MM.1S (cell line): ENCODE results near the gene QSOX1.

Experiments used
- DNase-seq: peaks from one replicate; pipeline ENCODE4 v3.0.0-alpha.2; 2015
- H2AFZ ChIP-seq: fragments of 300-600 bp; sonication (generic); 2 replicates; pipeline ENCODE4 v1.6.0; 2016; ENCODE audit warnings: antibody characterized with exemption, low read length
- H3F3A ChIP-seq: fragments of 300-600 bp; sonication (generic); 2 replicates; pipeline ENCODE4 v1.6.1; 2016; ENCODE audit warnings: mild to moderate bottlenecking, antibody characterized with exemption, low read length, moderate library complexity, mixed read lengths; ENCODE audit not compliant: insufficient read depth
- H3K27ac ChIP-seq: fragments of 300-600 bp; sonication (generic); 2 replicates; pipeline ENCODE4 v1.5.1; 2016; ENCODE audit warnings: mild to moderate bottlenecking, low read length
- H3K27me3 ChIP-seq: fragments of 300-600 bp; sonication (generic); replicated peaks from 2 replicates; pipeline ENCODE4 v1.6.0; 2016; ENCODE audit warnings: low read length; ENCODE audit not compliant: insufficient read depth
- H3K36me3 ChIP-seq: fragments of 300-600 bp; sonication (generic); replicated peaks from 2 replicates; pipeline ENCODE4 v1.6.1; 2016; ENCODE audit warnings: mild to moderate bottlenecking, low read length, mixed read lengths; ENCODE audit not compliant: insufficient read depth
- H3K4me1 ChIP-seq: fragments of 300-600 bp; sonication (generic); 2 replicates; pipeline ENCODE4 v1.6.1; 2016; ENCODE audit warnings: low read length, mixed read lengths
- H3K4me2 ChIP-seq: fragments of 300-600 bp; sonication (generic); 2 replicates; pipeline ENCODE4 v1.6.0; 2016; ENCODE audit warnings: low read depth, low read length
- H3K4me3 ChIP-seq: fragments of 300-600 bp; sonication (generic); 2 replicates; pipeline ENCODE4 v1.5.1; 2016; ENCODE audit warnings: low read length, mixed read lengths
- H3K79me2 ChIP-seq: fragments of 300-600 bp; sonication (generic); 2 replicates; pipeline ENCODE4 v1.6.1; 2016; ENCODE audit warnings: mixed run types, low read length, mixed read lengths
- H3K9ac ChIP-seq: fragments of 300-600 bp; sonication (generic); 2 replicates; pipeline ENCODE4 v1.6.1; 2016; ENCODE audit warnings: low read length, mixed read lengths
- H3K9me2 ChIP-seq: fragments of 300-600 bp; sonication (generic); replicated peaks from 2 replicates; pipeline ENCODE4 v1.6.1; 2016; ENCODE audit warnings: mild to moderate bottlenecking, low read length, mixed read lengths; ENCODE audit not compliant: insufficient read depth
- H3K9me3 ChIP-seq: fragments of 300-600 bp; sonication (generic); replicated peaks from 2 replicates; pipeline ENCODE4 v1.6.1; 2016; ENCODE audit warnings: mild to moderate bottlenecking, low read length, mixed read lengths; ENCODE audit not compliant: insufficient read depth
- H4K20me1 ChIP-seq: fragments of 300-600 bp; sonication (generic); 2 replicates; pipeline ENCODE4 v1.6.1; 2016; ENCODE audit warnings: mild to moderate bottlenecking, low read length, moderate library complexity, mixed read lengths; ENCODE audit not compliant: insufficient read depth
- CTCF ChIP-seq: fragments of 300-600 bp; sonication (generic); IDR thresholded peaks from 2 replicates; pipeline ENCODE4 v1.5.1; 2016; ENCODE audit warnings: antibody characterized with exemption, low read length, mixed read lengths
- EZH2 ChIP-seq: fragments of 300-600 bp; sonication (generic); optimal IDR thresholded peaks from 2 replicates; pipeline ENCODE3; 2017; ENCODE audit warnings: low read depth, mild to moderate bottlenecking, antibody characterized with exemption, low read length, mixed read lengths
- EZH2phosphoT487 ChIP-seq: fragments of 300-600 bp; sonication (generic); IDR thresholded peaks from 2 replicates; pipeline ENCODE4 v1.6.1; 2018; ENCODE audit warnings: antibody characterized with exemption, low read length

Gene QSOX1

DNA sequence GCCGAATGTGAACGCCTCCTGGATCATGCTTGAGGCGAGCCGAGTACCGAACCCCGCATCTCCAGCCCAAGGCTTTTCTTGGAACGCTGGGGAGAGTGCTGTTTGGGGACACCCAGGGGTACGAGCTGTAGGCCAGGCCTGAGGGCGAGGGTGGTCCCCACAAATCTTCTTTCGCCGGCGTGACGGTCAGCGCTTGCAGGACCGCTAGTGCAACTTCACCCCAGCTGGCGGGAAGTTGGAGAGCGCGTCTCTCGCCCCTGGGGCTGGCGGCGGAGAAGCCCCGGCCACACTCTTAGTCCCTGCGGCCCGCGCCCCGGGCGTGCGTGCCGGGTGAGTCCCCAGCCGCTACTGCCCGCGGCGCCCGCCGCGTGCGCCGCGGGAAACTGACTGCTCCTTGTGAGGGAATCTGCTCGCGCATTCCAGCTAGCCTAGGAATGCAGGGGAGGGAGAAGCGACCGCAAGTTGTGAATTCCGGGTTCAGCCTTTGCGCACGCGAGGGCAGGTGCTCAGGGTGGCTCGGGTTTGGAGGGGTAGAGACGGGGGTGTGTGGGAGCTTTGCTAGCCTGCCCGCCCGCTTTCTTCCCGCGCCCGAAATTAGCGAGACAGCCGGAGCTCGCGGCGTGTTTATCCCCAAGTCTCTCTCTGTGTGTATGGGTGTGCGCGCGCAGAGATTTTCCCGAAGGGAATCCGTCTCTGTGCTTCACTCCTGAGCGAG lies 76.3 kb downstream of the QSOX1 start:
- no peaks in the 10 kb centered on the region for H3K9me3 ChIP-seq
- TF ChIP-seq CTCF: no peak
- no peak for TF ChIP-seq EZH2
- no peak for TF ChIP-seq EZH2phosphoT487
- H3K4me3 ChIP-seq: peak overlapping the region; percentile 67
- no peak overlapping the region for H3K27ac ChIP-seq
- H3F3A ChIP-seq: 0 out of 2 replicates have a peak, but pooled peaks cover 3% of the 10 kb centered on the region
- no peaks in the 10 kb centered on the region for H4K20me1 ChIP-seq
- H3K27me3 ChIP-seq: peaks cover 77% of the 10 kb centered on the region
- DNase-seq: peak; percentile 24
- H3K79me2 ChIP-seq: no peaks in the 10 kb centered on the region
- H3K9me2 ChIP-seq: no peaks in the 10 kb centered on the region
- H2AFZ ChIP-seq: peak overlapping the region; percentile 72
- no peak overlapping the region for H3K9ac ChIP-seq
- peak overlapping the region; percentile 93 for H3K4me2 ChIP-seq
- no peaks in the 10 kb centered on the region for H3K4me1 ChIP-seq
- no peaks in the 10 kb centered on the region for H3K36me3 ChIP-seq

DNA sequence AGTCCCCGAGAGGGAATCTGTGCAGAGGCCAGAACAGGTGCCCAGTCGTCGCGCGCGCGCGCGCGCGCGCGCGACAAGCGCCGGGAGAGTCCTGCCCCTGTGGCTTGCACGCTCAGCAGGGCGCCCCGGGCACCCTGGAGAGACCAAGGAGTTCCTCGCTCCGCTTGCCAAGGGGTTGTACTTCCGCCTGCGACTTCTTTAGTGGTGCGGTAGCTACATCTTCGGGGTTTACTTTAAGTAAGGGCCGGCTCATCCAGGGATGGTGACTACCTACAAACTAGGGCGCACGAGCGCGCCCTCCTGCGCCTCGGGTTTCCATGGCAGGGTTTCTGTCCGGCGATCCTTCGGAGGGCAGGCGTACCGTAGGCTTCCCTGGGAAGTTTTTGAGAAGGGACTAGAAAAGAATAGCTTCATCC lies 76.8 kb downstream of the QSOX1 start:
- H3K36me3 ChIP-seq: no peaks in the 10 kb centered on the region
- peak; percentile 62 for DNase-seq
- H3F3A ChIP-seq: 0 out of 2 replicates have a peak, but pooled peaks cover 3% of the 10 kb centered on the region
- peak overlapping the region; percentile 72; the same call in 1 of the 2 replicates for H2AFZ ChIP-seq
- no peak overlapping the region for H3K9ac ChIP-seq
- peak overlapping the region; percentile 93 for H3K4me2 ChIP-seq
- H3K79me2 ChIP-seq: no peaks in the 10 kb centered on the region
- H3K9me2 ChIP-seq: no peaks in the 10 kb centered on the region
- peak overlapping the region; percentile 67 for H3K4me3 ChIP-seq
- TF ChIP-seq EZH2phosphoT487: no peak
- no peak for TF ChIP-seq EZH2
- no peaks in the 10 kb centered on the region for H4K20me1 ChIP-seq
- H3K27me3 ChIP-seq: peaks cover 83% of the 10 kb centered on the region
- no peak overlapping the region for H3K27ac ChIP-seq
- H3K4me1 ChIP-seq: no peaks in the 10 kb centered on the region
- no peaks in the 10 kb centered on the region for H3K9me3 ChIP-seq

- H3K79me2 ChIP-seq: no peaks in the 10 kb centered on the region
- peak overlapping the region; percentile 67 for H3K4me3 ChIP-seq
- TF ChIP-seq EZH2: no peak
- TF ChIP-seq EZH2phosphoT487: no peak
- no peak for TF ChIP-seq CTCF
- no peaks in the 10 kb centered on the region for H3K9me2 ChIP-seq
- H3K36me3 ChIP-seq: no peaks in the 10 kb centered on the region
- H4K20me1 ChIP-seq: no peaks in the 10 kb centered on the region
- no peak for DNase-seq
- H3K4me1 ChIP-seq: no peaks in the 10 kb centered on the region
- no peak overlapping the region for H2AFZ ChIP-seq
- no peak overlapping the region for H3K27ac ChIP-seq
- no peaks in the 10 kb centered on the region for H3K9me3 ChIP-seq
- peak overlapping the region; percentile 93 for H3K4me2 ChIP-seq
- H3F3A ChIP-seq: 0 out of 2 replicates have a peak, but pooled peaks cover 3% of the 10 kb centered on the region
- no peak overlapping the region for H3K9ac ChIP-seq
- peaks cover 87% of the 10 kb centered on the region for H3K27me3 ChIP-seq
Measured at GRCh38 chr1:180231936-180232335, 77.3 kb downstream of the QSOX1 start.

- peaks cover 89% of the 10 kb centered on the region for H3K27me3 ChIP-seq
- H4K20me1 ChIP-seq: no peaks in the 10 kb centered on the region
Measured at GRCh38 chr1:180232521-180233043, 77.9 kb downstream of the QSOX1 start.

More at GRCh38 chr1:180232521-180233043, 77.9 kb downstream of the QSOX1 start:
- H3K36me3 ChIP-seq: no peaks in the 10 kb centered on the region
- H3F3A ChIP-seq: 0 out of 2 replicates have a peak, but pooled peaks cover 3% of the 10 kb centered on the region
- TF ChIP-seq EZH2phosphoT487: no peak
- H3K9me2 ChIP-seq: no peaks in the 10 kb centered on the region
- no peak overlapping the region for H2AFZ ChIP-seq
- no peaks in the 10 kb centered on the region for H3K79me2 ChIP-seq
- H3K27ac ChIP-seq: no peak overlapping the region
- no peaks in the 10 kb centered on the region for H3K9me3 ChIP-seq
- H3K4me2 ChIP-seq: no peak overlapping the region
- H3K4me3 ChIP-seq: no peak overlapping the region
- no peak for DNase-seq
- H3K9ac ChIP-seq: no peak overlapping the region
- H3K4me1 ChIP-seq: no peaks in the 10 kb centered on the region
